Activated T-cell treated with anti-CD3 and anti-CD28 coated beads, Interleukin-2, amount 50 U/mL, for 48 hours (primary cell): Measurements from ENCODE around the gene SERPINH1.

Experiments used
- DNase-seq, 2 experiments: peaks; one replicate each; pipeline ENCODE4 v3.0.0-alpha.2; 2020

The SERPINH1 gene

DNA sequence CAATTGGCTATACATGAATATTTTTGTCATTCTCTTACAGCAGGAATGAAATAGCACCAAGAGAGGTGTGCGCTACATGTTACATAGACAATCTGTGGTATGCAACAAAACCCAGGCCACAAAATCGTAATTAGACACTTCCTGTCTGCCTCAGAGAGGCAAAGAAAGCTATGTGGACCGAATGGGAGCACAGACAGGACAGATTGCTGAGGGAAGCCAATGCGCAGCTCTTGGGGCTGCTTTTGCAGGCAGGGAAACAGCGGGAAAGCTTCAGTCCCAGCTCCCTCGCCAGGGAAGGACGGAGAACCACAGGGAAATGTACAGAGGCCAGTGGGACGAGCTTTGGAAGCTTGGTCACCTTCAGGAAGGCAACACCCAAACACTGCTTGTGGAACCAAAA, 40.9 kb downstream of the SERPINH1 start:
- no peak for DNase-seq

GRCh38 chr11:75603791-75604736, 42.0 kb downstream of the SERPINH1 start:
- no peak for DNase-seq

DNA sequence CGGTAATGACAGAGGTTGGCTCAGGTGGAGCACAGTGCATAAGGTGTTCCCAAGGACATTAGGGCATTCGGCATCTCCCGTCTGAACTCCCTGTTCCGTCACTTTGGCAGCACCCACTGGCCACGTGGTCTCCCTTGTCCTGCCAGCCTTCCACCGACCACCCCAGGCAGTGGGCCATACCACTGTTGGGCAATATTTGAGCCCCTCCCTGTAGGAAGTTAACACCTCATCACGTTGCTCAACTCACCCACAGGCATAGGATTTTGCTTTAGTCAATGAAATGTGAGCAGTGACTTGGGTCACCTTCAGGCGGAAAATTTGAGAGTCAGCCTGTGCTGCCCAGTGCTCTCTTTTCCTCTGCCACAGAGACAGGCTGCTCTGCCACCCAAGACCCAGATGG, 44.0 kb downstream of the SERPINH1 start:
- DNase-seq, result no peak

DNA sequence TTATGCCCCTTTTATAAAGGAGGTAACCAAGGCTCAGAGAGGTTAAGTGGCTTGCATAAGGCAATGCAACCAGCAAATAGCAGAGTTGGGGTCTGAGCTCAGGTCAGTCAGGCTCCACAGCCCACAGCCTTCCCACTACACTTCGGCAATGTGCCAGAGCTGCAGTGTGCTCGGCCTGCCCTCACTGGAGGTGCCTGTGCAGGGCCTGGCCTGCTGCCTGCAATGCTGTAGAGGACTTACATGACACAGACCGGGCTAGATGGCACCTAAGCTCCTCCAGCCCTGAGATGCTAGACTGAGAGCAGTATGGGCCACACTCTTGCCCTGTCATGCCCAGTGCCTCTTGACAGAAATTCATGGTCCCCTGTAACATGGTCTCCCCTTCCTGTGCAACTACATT, 49.8 kb downstream of the SERPINH1 start:
- no peak for DNase-seq

- DNase-seq, result no peak
Measured at GRCh38 chr11:75615751-75616150, 53.7 kb downstream of the SERPINH1 start.

DNA sequence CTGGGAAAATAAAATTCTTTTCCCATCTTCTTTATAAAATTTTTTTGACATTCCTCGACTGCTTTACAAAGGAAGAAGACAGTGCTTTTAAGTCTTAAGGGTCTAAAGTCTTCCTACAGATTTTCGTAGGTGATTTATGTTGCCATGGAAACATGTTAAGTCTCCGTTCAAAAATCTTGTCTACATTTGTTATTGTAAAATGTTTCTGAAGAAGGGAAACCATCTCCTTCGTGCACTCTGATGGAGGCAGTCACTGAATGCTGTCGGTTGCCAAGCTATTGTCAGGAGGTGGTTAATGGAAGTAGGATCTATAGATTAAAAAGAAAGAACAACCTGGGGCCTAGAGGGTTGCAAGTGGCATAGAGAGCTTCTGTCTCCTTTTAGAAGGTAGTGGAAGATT, 54.2 kb downstream of the SERPINH1 start:
- DNase-seq, result no peak
